ENCODE results near the gene C16orf96. TPM values are rescaled to one million over a fixed set of nuclear protein-coding genes. Genes with fewer than 3 reads are reported as not detected.

Gene C16orf96
- total and polyA plus RNA-seq, 4 donors: 0.06 to 0.25 (median 0.08) TPM

DNA sequence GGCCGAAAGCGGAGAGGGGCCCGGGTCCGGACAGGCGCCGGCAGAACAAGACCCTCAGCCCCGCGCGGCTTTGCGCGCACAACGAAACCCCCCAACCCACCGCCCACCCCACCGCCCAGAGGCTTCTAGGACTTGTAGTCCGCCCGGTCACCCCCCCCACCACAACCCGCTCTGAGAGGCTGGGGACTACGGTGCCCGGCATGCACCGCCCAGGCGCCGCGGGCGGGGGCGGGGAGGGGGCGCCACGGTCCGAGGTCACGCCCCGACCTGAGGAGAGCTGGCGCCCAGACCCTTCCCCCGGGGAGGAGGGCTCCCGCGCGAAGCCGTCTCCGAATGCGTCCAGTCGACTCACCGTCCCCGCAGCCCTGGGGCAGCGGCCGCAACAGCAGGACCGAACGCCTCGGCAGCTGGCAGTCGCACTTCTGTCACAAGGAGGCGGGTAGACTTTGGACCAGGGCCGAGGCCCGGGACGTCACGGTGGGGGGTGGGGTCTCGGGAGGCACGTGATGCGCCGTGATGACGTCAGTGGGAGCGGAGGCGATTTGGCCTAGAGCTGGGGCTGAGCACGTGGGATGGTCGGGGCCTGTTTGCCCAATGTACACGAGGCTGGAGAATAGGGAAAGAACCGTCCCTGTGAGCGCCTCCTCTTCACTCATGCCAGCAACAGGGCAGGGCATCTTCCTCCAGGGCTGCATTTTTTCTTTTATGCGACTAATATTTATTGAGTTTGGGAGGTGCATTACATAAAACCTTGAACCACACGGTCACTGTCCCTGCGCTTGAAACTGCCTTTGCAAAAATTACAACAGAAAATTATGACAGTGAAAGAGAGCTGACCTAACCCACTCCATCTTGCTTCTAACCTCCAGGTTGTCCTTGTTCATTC is 17.5 kb upstream of the C16orf96 start, which contains the start of gene CDIP1:
Gene CDIP1, minus strand, starts transcription at position 424 of the 886 bp plus-strand sequence. CDS start 24,643 bp downstream, outside the sequence.
- peaks cover 0 to 5% (median under 1%) of the 10 kb centered on the region in 4 donors for H3K9me3 ChIP-seq (ENCODE audit: control insufficient read depth in 4 of 4, low read length in 3 of 4)
- 4% methylated on average over 67 of the region's 67 CpGs for WGBS
- peak within 1 kb of the TSS; percentile 97 to 99 for H3K27ac ChIP-seq (ENCODE audit: low read depth in 1 of 2, low read length in 2 of 2)
- H3K9ac ChIP-seq (ENCODE audit: low read depth in 1 of 2, low read length in 2 of 2): peak within 1 kb of the TSS; percentile 26 to 74
- peak; percentile 93 for DNase-seq (ENCODE audit: low spot score)
- TF ChIP-seq JUND (IDR thresholded peaks at IDR 0.05) (peak; percentile 41 to 63), CTCF (IDR thresholded peaks at IDR 0.05; ENCODE audit: low read depth, low read length, missing input control) (no peak), EGR1 (IDR thresholded peaks at IDR 0.05; ENCODE audit: low read depth in 2 of 2) (peak in 1 of 2 donors; percentile 51), ATF3 (IDR thresholded peaks at IDR 0.05) (no peak), RXRA (IDR thresholded peaks at IDR 0.05) (peak; percentile 30 to 55), ZBTB33 (IDR thresholded peaks at IDR 0.05) (peak; percentile 57), HNF4G (IDR thresholded peaks at IDR 0.05) (peak; percentile 77), RAD21 (IDR thresholded peaks at IDR 0.05) (peak in 1 of 2 donors; percentile 24), FOXA1 (IDR thresholded peaks at IDR 0.05) (peak; percentile 45), HNF4A (conservative IDR thresholded peaks at IDR 0.05) (peak; percentile 86 to 87), TAF1 (conservative IDR thresholded peaks at IDR 0.05) (no peak), YY1 (IDR thresholded peaks at IDR 0.05) (no peak), REST (IDR thresholded peaks at IDR 0.05) (peak; percentile 87), MAX (IDR thresholded peaks at IDR 0.05) (peak; percentile 100), GABPA (IDR thresholded peaks at IDR 0.05 in 1 of 2, conservative IDR thresholded peaks at IDR 0.05 in 1 of 2) (peak in 1 of 2 donors; percentile 1), SP1 (IDR thresholded peaks at IDR 0.05) (peak; percentile 86), FOXA2 (IDR thresholded peaks at IDR 0.05) (peak; percentile 10), NR2F2 (IDR thresholded peaks at IDR 0.05) (no peak)
- H3K27me3 ChIP-seq (ENCODE audit: control insufficient read depth in 4 of 4, insufficient read depth in 4 of 4, low read length in 3 of 4): no peaks in the 10 kb centered on the region
- peak within 1 kb of the TSS; percentile 76 to 87 (median 78) for H3K4me3 ChIP-seq (ENCODE audit: low read depth in 1 of 3, low read length in 3 of 3)
- no peaks in the 10 kb centered on the region for H3K36me3 ChIP-seq (ENCODE audit: control insufficient read depth in 4 of 4, insufficient read depth in 3 of 4, low read depth in 1 of 4, low read length in 3 of 4)
- H3K4me1 ChIP-seq (ENCODE audit: control insufficient read depth in 4 of 4, insufficient read depth in 4 of 4, low read length in 3 of 4): peaks cover 5 to 12% (median 9%) of the 10 kb centered on the region in 4 donors

Measured in liver (tissue), 9 donors.